HG03442 (cell line): ENCODE results near the gene AIFM3.

Source experiments
- ATAC-seq: cut with Tn5 transposase; IDR thresholded peaks from one replicate; pipeline ENCODE4 v1.9.1; 2021; ENCODE audit warnings: mild to moderate bottlenecking, moderate library complexity; ENCODE audit not compliant: unreplicated experiment

The AIFM3 gene

GRCh38 chr22:20989323-20990138 is 22.5 kb downstream of the AIFM3 start:
- no peak for ATAC-seq

DNA sequence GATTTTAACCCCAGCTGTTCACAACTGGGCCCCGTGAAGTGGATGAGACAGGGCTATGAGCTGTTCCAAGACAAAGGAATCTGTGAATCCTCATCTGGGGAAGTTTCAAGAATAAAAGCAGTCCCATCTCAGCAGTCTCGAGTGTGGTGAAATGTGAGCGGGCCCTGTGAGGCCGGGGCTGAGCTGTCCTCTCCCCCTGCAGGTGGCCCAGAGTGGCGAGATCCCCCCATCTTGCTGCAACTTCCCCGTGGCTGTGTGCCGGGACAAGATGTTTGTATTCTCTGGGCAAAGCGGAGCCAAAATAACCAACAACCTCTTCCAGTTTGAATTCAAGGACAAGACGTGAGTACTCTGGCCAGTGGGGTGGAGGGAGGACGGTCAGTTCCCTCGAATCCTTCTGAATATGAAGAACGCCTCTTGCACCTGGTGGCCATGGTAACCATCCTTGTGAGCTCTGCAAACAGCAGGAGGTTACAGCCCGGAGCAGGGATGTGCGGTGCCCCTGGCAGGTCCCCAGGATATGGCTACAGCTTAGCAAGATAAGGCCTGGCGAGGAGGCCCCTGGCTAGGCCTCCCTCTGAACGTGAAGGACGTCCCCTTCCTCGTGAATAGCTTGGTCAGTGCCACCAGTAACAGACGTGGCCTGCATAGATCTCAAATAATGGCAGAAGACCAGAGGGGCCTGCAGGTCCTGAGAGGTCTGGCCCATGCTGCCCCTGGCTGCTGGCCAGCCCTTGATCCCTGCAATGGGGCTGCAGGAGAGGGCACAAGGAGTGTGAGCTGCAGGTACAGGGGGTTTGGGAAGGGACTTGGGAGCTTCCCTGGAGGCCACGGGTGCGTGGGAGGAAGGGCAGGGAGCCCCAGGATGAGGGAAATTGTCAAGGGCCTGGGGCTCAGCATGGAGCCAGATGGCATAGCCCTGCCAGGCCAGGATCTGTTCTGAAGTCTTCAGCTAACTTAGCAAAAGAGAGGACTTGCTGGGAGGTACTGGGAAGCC is 23.4 kb downstream of the AIFM3 start:
- ATAC-seq, result no peak

GRCh38 chr22:20991252-20992055 is 24.4 kb downstream of the AIFM3 start:
- ATAC-seq, result no peak

DNA sequence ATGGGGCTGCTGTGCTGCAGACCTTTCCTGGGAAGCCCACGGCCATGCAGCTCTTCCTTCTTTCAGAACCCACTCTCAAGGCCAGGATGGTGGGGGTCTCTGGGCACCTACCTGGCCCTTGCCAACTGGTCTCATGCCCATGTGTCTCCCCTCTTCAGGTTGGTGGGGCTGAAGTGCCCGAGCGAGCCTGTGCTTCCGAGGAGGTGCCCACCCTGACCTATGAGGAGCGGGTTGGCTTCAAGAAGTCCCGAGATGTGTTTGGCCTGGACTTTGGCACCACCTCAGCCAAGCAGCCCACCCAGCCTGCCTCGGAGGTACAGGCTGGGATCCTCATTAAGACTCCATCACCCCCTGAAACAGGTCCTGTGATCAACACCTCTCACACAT is 25.0 kb downstream of the AIFM3 start:
- no peak for ATAC-seq

GRCh38 chr22:20992456-20993303 is 25.6 kb downstream of the AIFM3 start:
- ATAC-seq, result no peak

DNA sequence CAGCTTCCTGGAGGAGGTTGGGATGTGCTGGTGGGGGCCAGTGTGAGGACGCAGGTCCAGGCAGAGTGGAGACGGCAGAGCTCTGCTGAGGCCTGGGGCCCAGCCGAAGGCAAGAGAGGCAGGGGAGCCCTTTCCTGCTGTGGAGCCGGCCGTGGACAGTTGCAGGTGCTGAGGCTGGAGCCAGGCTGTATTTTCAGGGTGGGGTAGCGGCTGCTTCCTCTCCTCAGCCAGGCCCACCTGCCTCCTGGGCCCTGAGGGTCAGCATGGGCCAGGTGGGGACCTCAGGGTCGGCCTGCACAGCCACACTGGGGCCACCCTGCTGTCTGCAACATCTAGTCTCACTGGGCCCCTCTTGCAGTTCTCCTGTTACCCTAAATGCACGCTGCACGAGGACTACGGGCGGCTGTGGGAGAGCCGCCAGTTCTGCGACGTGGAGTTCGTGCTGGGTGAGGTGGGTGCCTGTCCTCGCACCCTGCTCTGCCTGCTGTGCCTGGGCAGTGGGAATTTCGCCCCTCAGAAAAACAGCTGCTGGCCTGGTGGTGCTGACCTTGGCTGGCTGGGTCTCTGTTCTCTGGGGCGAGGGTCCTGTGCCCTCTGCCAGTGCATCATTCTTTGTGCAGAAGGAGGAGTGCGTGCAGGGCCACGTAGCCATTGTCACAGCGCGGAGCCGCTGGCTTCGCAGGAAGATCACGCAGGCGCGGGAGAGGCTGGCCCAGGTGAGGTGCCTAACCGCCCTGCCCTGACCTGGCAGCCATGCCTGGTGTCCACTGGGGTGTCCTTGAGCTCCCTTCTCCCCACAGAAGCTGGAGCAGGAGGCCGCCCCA is 26.5 kb downstream of the AIFM3 start:
- no peak for ATAC-seq

DNA sequence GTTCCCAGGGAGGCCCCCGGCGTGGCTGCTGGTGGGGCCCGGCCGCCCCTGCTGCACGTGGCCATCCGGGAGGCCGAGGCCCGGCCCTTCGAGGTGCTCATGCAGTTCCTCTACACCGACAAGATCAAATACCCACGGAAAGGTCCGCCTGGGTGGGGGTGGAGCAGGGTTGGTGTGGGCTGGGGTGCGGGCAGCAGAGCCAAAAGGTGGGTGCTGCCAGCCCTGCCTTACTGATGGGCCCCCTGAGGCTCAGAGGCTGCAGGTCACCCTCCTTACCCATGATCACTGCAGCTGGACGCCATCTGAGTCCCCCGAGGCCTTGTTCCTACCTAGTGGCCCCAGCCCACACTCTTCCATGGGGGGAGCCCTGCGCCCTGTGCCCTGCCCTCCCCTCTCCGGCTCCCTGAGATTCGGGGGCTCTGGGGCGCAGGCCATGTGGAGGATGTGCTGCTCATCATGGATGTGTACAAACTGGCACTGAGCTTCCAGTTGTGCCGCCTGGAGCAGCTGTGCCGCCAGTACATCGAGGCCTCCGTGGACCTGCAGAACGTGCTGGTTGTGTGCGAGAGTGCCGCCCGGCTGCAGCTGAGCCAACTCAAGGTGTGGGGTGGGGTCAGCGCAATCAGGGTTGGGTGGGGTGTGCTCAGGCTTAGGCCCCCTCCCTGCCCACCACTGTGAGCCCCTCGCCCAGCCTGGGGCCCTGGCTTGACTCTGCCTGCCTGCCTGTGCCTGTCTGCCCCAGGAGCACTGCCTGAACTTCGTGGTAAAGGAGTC is 27.3 kb downstream of the AIFM3 start:
- ATAC-seq, result no peak

DNA sequence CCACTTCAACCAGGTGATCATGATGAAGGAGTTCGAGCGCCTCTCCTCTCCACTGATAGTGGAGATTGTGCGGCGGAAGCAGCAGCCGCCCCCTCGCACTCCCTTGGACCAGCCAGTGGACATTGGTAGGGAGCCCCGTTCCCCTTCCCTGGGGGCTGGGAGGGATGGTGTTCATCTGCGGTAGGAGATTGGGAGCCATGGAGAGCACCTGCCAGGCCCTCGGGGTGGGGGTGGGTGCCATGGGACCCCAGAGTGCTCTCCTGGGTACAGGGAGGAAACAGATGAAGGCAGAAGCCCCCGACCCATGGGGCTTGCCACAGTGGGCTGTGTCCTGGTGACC is 27.8 kb downstream of the AIFM3 start:
- no peak for ATAC-seq

- no peak for ATAC-seq
Observed at GRCh38 chr22:20995329-20996030, 28.4 kb downstream of the AIFM3 start.

DNA sequence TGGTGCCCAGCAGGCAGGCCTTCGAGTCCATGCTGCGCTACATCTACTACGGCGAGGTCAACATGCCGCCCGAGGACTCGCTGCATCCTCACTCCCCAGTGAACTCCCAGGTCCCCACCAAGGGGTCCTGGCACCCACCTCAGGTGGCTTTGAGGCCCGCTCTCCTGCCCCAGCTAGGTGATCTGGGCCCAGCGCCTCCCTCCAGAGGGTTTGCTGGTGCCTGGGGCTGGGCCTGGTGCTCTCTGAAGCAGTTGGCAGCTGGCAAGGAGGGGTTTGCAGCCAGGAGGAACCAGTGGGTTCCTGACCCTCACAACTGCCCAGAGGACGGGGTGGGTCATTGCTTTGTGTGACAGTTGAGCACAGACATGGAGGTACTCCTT is 29.0 kb downstream of the AIFM3 start:
- no peak for ATAC-seq

- no peak for ATAC-seq
Observed at GRCh38 chr22:20996598-20997535, 29.8 kb downstream of the AIFM3 start.

DNA sequence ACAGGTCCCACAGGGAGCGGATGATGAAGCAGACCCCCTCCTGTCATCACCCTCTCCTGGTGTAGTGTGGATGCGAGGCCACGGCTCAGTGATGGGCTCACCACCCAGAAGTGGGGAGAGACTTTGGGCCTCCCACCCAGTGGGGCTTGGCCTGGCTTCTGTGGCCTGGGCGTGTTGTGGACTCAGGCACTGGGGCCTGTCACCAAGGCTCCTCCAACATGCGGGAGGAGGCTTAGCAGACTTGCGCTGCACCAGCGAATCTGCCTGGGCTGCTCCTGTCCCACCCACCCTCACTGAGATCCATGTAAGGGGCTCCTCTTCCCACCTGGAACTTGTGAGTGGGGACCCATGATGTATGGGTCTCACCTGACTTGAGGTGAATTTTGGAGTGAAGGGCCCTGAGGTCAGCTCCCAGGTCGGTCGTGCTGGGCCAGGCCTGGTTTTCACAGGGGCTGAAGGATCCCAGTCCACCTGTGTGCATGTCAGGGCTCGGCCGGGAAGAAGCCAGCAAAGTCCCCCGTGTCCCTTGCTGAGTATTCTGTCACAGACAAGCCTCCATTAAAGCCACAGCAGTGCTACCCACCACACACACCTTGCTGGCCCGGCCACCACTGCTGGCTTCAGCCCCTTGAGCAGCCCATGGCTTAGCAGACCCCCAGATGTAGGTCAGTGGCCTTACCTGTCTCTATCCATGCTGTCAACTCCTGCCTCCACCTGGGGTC is 30.6 kb downstream of the AIFM3 start:
- ATAC-seq, result no peak

- ATAC-seq, result no peak
Observed at GRCh38 chr22:20998411-20999336, 31.6 kb downstream of the AIFM3 start.

DNA sequence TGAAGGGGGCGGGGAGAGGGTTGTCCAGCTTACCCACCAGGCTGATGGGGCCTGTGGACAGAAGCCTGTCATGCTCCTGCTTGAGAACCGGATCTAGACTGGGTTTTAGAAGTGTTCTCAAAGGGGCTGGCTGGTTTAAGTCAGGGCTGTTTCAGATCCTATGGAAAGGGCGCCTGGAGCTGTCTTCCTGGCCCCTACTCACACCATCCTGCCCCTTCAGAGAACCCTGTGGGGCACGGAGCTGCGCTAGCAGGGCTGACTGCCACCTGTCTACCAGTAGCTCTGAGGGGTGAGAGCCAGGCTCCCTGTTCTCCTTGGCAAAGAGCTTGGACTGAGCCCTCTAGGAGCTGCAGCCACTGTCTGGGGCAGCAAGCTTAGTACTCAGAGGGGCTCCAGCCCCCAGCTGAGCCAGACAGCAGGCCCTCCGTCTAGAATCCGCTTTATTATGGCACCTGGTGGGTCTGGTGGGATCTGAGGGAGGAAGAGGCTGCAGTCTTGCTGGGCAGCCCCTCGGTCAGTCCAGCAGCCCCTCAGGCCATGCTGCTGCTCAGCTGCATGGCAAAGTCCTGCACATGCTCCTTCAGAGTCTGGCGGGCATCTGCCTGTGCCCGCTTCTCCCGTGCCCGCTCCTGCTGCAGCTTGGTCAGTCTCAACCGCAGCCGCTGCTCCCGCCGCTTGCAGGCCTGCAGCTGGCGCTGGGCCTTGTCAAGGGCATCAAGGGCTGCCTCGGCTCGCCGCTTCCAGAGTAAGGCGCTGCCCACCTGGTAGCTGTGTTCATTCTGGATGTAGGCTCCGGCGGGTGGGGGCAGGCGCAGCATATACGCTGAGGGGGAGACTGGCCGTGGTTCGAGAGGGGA is 32.5 kb downstream of the AIFM3 start:
- ATAC-seq, result no peak
